ENCODE measurements around the gene CALR3. TPM values are rescaled to one million over a fixed set of nuclear protein-coding genes. Genes with fewer than 3 reads are reported as not detected.

CALR3 gene
- polyA plus RNA-seq, 4 donors: not detected

- Histone ChIP-seq H3K36me3 (ENCODE audit: control insufficient read depth in 3 of 3, insufficient read depth in 2 of 3, low read depth in 1 of 3, low read length in 3 of 3) (peaks cover 0 to 21% (median 0%) of the 10 kb centered on the region in 3 donors), H3K4me3 (ENCODE audit: low read depth in 1 of 3, low read length in 3 of 3) (no peak overlapping the region), H3K27ac (ENCODE audit: low read depth in 1 of 3, low read length in 2 of 3) (no peak overlapping the region), H3K27me3 (ENCODE audit: control insufficient read depth in 3 of 3, insufficient read depth in 3 of 3, low read length in 3 of 3) (no peaks in the 10 kb centered on the region), H3K4me1 (ENCODE audit: control insufficient read depth in 3 of 3, insufficient read depth in 2 of 3, low read depth in 1 of 3, low read length in 2 of 3) (peaks cover 5 to 17% (median 11%) of the 10 kb centered on the region in 3 donors), H3K9me3 (ENCODE audit: control insufficient read depth in 2 of 2, insufficient read depth in 1 of 2, low read depth in 1 of 2, low read length in 1 of 2) (no peaks in the 10 kb centered on the region)
- WGBS, 3 donors: 79 to 92% (median 87%) methylated on average over 8 of the region's 8 CpGs
- no peak for FAIRE-seq
- DNase-seq: no peak
These were observed 35.5 kb downstream of the CALR3 start for GRCh38 chr19:16460454-16460853.

DNA sequence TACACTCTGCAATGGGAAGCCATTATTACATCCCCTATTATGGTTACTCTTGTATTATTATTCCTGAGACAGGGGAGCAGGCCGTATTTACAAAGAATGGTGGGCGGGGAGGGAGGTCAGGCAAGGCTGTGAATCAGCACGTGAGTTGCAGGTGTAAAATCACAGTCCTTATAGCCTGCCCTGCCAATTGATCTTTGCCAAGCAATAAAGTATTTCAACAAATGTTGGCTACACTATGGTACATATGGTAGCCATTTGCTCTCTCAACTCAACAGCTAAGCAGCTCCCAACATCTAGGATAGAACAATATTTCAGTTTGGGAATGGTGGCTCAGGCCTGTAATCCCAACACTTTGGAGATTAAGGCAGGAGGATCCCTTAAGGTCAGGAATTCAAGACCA, 36.3 kb downstream of the CALR3 start:
- WGBS, 3 donors: 35 to 73% (median 57%) methylated on average over 3 of the region's 3 CpGs
- Histone ChIP-seq H3K36me3 (ENCODE audit: control insufficient read depth in 3 of 3, insufficient read depth in 2 of 3, low read depth in 1 of 3, low read length in 3 of 3) (peaks cover 0 to 19% (median 0%) of the 10 kb centered on the region in 3 donors), H3K27me3 (ENCODE audit: control insufficient read depth in 3 of 3, insufficient read depth in 3 of 3, low read length in 3 of 3) (no peaks in the 10 kb centered on the region), H3K27ac (ENCODE audit: low read depth in 1 of 3, low read length in 2 of 3) (no peak overlapping the region), H3K4me1 (ENCODE audit: control insufficient read depth in 3 of 3, insufficient read depth in 2 of 3, low read depth in 1 of 3, low read length in 2 of 3) (peaks cover 5 to 17% (median 11%) of the 10 kb centered on the region in 3 donors), H3K4me3 (ENCODE audit: low read depth in 1 of 3, low read length in 3 of 3) (no peak overlapping the region), H3K9me3 (ENCODE audit: control insufficient read depth in 2 of 2, insufficient read depth in 1 of 2, low read depth in 1 of 2, low read length in 1 of 2) (no peaks in the 10 kb centered on the region)
- DNase-seq (peak in 1 of 2 donors; percentile 29), FAIRE-seq (no peak)

- FAIRE-seq: no peak
These were observed 37.3 kb downstream of the CALR3 start for GRCh38 chr19:16458391-16459341.

DNA sequence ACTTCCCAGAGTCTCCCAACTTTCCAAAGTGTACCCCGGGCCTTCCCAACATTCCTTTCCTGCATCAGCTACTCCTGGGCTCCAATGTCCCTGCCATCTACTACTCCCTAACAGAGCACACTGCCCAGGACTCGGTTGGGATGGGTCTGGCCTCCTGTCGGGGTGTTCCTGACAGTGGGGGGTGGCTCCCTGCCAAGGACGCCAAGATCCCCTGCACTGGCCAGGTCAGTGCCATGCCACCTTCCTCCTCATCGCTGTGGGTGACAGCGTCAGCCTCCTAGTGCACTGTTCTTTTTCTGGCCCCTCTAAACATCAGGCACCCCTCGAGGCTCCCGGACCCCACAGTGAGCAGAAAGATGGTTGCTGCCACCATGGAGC, 38.0 kb downstream of the CALR3 start:
- Histone ChIP-seq H3K27ac (ENCODE audit: low read depth in 1 of 3, low read length in 2 of 3) (peak overlapping the region in 1 of 3 donors; percentile 32), H3K27me3 (ENCODE audit: control insufficient read depth in 3 of 3, insufficient read depth in 3 of 3, low read length in 3 of 3) (no peaks in the 10 kb centered on the region), H3K4me3 (ENCODE audit: low read depth in 1 of 3, low read length in 3 of 3) (no peak overlapping the region), H3K9me3 (ENCODE audit: control insufficient read depth in 2 of 2, insufficient read depth in 1 of 2, low read depth in 1 of 2, low read length in 1 of 2) (no peaks in the 10 kb centered on the region), H3K4me1 (ENCODE audit: control insufficient read depth in 3 of 3, insufficient read depth in 2 of 3, low read depth in 1 of 3, low read length in 2 of 3) (peaks cover 5 to 17% (median 11%) of the 10 kb centered on the region in 3 donors), H3K36me3 (ENCODE audit: control insufficient read depth in 3 of 3, insufficient read depth in 2 of 3, low read depth in 1 of 3, low read length in 3 of 3) (peaks cover 0 to 19% (median 0%) of the 10 kb centered on the region in 3 donors)
- FAIRE-seq: no peak
- WGBS, 3 donors: 55 to 68% (median 62%) methylated on average over 8 of the region's 8 CpGs
- DNase-seq: no peak

More at GRCh38 chr19:16458391-16459341, 37.3 kb downstream of the CALR3 start:
- no peak overlapping the region for H3K27ac ChIP-seq (ENCODE audit: low read depth in 1 of 3, low read length in 2 of 3)
- peak; percentile 46 to 76 for DNase-seq
- H3K36me3 ChIP-seq (ENCODE audit: control insufficient read depth in 3 of 3, insufficient read depth in 2 of 3, low read depth in 1 of 3, low read length in 3 of 3): peaks cover 0 to 19% (median 0%) of the 10 kb centered on the region in 3 donors
- no peaks in the 10 kb centered on the region for H3K27me3 ChIP-seq (ENCODE audit: control insufficient read depth in 3 of 3, insufficient read depth in 3 of 3, low read length in 3 of 3)
- no peaks in the 10 kb centered on the region for H3K9me3 ChIP-seq (ENCODE audit: control insufficient read depth in 2 of 2, insufficient read depth in 1 of 2, low read depth in 1 of 2, low read length in 1 of 2)
- peaks cover 5 to 17% (median 11%) of the 10 kb centered on the region in 3 donors for H3K4me1 ChIP-seq (ENCODE audit: control insufficient read depth in 3 of 3, insufficient read depth in 2 of 3, low read depth in 1 of 3, low read length in 2 of 3)
- 54 to 71% (median 67%) methylated on average over 24 to 25 of the region's 25 CpGs for WGBS, 3 donors
- no peak overlapping the region for H3K4me3 ChIP-seq (ENCODE audit: low read depth in 1 of 3, low read length in 3 of 3)

DNA sequence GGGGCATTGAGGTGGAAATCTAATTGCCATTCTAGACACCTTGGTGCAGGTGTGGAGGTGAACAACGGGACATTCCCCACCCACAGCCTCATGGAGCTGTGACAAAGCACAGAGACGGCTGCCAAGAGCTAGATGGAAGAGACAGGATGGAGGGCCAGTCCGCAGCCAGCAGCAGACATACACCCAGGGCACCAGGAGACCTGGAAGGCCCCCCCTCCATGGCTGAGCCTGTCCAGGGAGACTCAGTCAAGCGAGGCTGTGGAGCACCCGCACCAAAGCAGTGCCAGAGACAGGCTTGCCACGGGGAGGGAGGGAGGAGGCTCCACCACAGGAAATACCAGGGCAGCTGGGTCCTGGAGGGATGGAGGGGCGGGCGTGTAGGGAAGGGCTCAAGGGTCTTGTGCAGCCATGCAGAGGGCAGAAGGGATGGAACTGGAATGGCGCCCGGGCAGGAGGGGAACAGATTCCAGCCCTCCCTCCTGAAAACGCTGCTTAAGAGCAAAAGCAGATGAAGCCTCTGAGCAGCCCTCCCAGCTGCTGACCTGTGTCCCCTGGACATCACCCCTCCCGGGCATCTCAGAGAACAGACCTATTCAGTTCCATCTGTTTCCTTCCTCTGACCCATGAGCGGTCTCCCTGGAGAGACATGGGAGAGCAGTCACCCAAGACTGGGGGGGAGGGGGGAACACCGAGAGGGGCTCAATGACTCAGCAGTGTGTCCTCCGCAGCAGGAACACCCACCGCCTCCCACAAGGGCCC, 38.6 kb downstream of the CALR3 start:
- FAIRE-seq: no peak
- H3K27ac ChIP-seq (ENCODE audit: low read depth in 1 of 3, low read length in 2 of 3): no peak overlapping the region
- peaks cover 0 to 14% (median 0%) of the 10 kb centered on the region in 3 donors for H3K36me3 ChIP-seq (ENCODE audit: control insufficient read depth in 3 of 3, insufficient read depth in 2 of 3, low read depth in 1 of 3, low read length in 3 of 3)
- peaks cover 5 to 17% (median 11%) of the 10 kb centered on the region in 3 donors for H3K4me1 ChIP-seq (ENCODE audit: control insufficient read depth in 3 of 3, insufficient read depth in 2 of 3, low read depth in 1 of 3, low read length in 2 of 3)
- WGBS, 3 donors: 25 to 44% (median 34%) methylated on average over 16 of the region's 16 CpGs
- no peak overlapping the region for H3K4me3 ChIP-seq (ENCODE audit: low read depth in 1 of 3, low read length in 3 of 3)
- H3K9me3 ChIP-seq (ENCODE audit: control insufficient read depth in 2 of 2, insufficient read depth in 1 of 2, low read depth in 1 of 2, low read length in 1 of 2): no peaks in the 10 kb centered on the region
- H3K27me3 ChIP-seq (ENCODE audit: control insufficient read depth in 3 of 3, insufficient read depth in 3 of 3, low read length in 3 of 3): no peaks in the 10 kb centered on the region
- DNase-seq: no peak

GRCh38 chr19:16456652-16457194, 39.2 kb downstream of the CALR3 start:
- no peak overlapping the region for H3K4me3 ChIP-seq (ENCODE audit: low read depth in 1 of 3, low read length in 3 of 3)
- no peak overlapping the region for H3K27ac ChIP-seq (ENCODE audit: low read depth in 1 of 3, low read length in 2 of 3)
- H3K4me1 ChIP-seq (ENCODE audit: control insufficient read depth in 3 of 3, insufficient read depth in 2 of 3, low read depth in 1 of 3, low read length in 2 of 3): peaks cover 5 to 17% (median 11%) of the 10 kb centered on the region in 3 donors
- DNase-seq (no peak), FAIRE-seq (no peak)
- 63 to 70% (median 65%) methylated on average over 11 of the region's 11 CpGs for WGBS, 3 donors
- no peaks in the 10 kb centered on the region for H3K27me3 ChIP-seq (ENCODE audit: control insufficient read depth in 3 of 3, insufficient read depth in 3 of 3, low read length in 3 of 3)
- H3K36me3 ChIP-seq (ENCODE audit: control insufficient read depth in 3 of 3, insufficient read depth in 2 of 3, low read depth in 1 of 3, low read length in 3 of 3): peaks cover 0 to 11% (median 0%) of the 10 kb centered on the region in 3 donors
- no peaks in the 10 kb centered on the region for H3K9me3 ChIP-seq (ENCODE audit: control insufficient read depth in 2 of 2, insufficient read depth in 1 of 2, low read depth in 1 of 2, low read length in 1 of 2)

DNA sequence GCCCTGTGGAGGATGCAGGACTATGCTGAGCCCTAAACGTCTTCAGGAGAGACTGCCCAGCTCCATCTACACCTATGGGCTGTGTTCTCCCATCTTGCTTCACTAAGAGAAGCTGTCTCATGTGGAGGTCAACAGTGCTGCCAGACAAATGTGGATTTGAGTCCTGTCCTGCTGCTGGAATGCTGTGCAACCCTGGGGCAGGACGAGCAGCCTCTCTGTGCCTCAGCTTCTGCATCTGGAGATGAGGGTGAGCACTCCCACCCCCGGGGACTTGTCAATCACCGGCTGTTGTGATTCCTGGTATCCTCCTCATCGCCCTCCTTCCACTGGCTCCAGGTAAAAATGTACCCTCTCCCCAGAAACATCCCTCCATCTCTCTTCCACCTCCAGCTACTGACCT, 40.5 kb downstream of the CALR3 start:
- H3K27me3 ChIP-seq (ENCODE audit: control insufficient read depth in 3 of 3, insufficient read depth in 3 of 3, low read length in 3 of 3): no peaks in the 10 kb centered on the region
- H3K27ac ChIP-seq (ENCODE audit: low read depth in 1 of 3, low read length in 2 of 3): no peak overlapping the region

GRCh38 chr19:16454351-16454918, 41.5 kb downstream of the CALR3 start:
- Histone ChIP-seq H3K27ac (ENCODE audit: low read depth in 1 of 3, low read length in 2 of 3) (no peak overlapping the region), H3K4me1 (ENCODE audit: control insufficient read depth in 3 of 3, insufficient read depth in 2 of 3, low read depth in 1 of 3, low read length in 2 of 3) (peaks cover 5 to 17% (median 11%) of the 10 kb centered on the region in 3 donors), H3K27me3 (ENCODE audit: control insufficient read depth in 3 of 3, insufficient read depth in 3 of 3, low read length in 3 of 3) (no peaks in the 10 kb centered on the region), H3K36me3 (ENCODE audit: control insufficient read depth in 3 of 3, insufficient read depth in 2 of 3, low read depth in 1 of 3, low read length in 3 of 3) (peaks cover 0 to 9% (median 0%) of the 10 kb centered on the region in 3 donors), H3K4me3 (ENCODE audit: low read depth in 1 of 3, low read length in 3 of 3) (no peak overlapping the region), H3K9me3 (ENCODE audit: control insufficient read depth in 2 of 2, insufficient read depth in 1 of 2, low read depth in 1 of 2, low read length in 1 of 2) (no peaks in the 10 kb centered on the region)
- 75 to 86% (median 78%) methylated on average over 10 of the region's 10 CpGs for WGBS, 3 donors
- no peak for FAIRE-seq
- DNase-seq: no peak

More for the DNA sequence above, 40.5 kb downstream of the CALR3 start:
- FAIRE-seq (no peak), DNase-seq (no peak)
- Histone ChIP-seq H3K4me1 (ENCODE audit: control insufficient read depth in 3 of 3, insufficient read depth in 2 of 3, low read depth in 1 of 3, low read length in 2 of 3) (peaks cover 5 to 17% (median 11%) of the 10 kb centered on the region in 3 donors), H3K36me3 (ENCODE audit: control insufficient read depth in 3 of 3, insufficient read depth in 2 of 3, low read depth in 1 of 3, low read length in 3 of 3) (peaks cover 0 to 9% (median 0%) of the 10 kb centered on the region in 3 donors), H3K4me3 (ENCODE audit: low read depth in 1 of 3, low read length in 3 of 3) (no peak overlapping the region), H3K9me3 (ENCODE audit: control insufficient read depth in 2 of 2, insufficient read depth in 1 of 2, low read depth in 1 of 2, low read length in 1 of 2) (no peaks in the 10 kb centered on the region)
- WGBS, 3 donors: 85 to 93% (median 91%) methylated on average over 5 of the region's 5 CpGs
